ENCODE measurements around the gene FCF1.

The FCF1 gene

DNA sequence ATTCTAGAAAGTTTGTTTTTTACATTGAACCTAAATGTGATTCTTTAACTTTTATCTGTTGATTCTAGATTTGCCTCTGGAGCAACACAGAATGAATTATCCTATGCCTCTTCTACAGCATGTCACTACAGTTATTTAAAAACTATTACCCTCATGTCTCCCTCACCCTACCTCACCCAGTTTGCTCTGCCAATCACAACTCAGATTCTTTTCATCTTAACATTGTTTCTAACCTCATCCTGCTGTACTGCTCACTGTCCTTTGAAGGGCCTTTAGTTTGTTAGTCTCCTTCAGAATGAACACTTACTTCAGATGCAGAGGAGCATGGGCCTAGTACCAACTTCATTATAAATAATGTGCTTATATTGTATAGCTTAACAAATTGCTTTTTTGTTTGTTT is 71.7 kb downstream of the FCF1 start:
- no peak for DNase-seq

DNA sequence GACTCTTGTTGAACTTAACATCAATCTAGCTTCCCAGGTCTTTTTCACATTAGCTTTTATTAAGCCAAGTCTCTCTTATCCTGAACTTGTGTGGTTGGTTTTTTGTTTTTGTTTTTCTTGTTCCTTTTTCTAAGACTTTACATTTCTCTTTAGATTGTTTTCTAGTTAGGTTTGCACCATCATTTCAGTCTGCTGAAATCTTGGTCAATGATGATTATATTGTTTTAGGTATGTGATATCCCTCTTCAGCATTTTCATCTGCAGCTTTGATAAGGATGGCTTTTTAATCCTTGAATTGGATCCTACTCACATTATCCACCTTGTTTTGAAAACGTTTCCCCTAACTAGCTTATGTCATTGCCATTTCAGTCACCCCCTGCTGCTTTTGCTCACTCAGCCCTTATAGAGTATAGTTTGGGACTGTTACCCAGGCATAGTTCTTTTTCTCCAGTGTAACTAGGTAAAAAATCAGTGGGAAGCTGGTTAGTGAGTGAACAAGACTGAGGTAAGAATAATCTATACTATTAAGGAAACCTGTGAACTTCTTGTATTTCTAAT is 72.2 kb downstream of the FCF1 start:
- no peak for DNase-seq

DNA sequence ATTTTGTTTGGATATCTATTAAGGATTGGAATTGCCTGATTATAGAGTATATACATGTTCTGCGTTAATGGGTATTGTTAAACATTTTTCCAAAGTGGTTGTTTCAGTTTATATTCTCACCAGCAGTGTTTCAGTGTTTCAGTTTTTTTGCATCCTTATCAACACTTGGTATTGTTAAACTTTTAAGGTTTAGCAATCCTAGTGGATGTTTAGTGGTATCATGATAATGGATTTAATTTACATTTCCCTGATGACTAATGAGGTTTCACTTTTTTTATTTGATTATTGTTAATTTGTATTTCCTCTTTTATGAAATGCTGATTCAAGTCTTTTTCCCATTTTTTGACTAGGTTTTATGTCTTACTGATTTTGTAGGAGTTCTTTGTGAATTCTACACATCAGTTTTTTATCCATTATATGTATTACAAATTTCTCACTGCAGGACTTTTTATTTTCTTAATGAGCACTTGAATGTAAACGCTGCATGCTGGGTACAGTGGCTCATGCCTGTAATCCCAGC is 73.9 kb downstream of the FCF1 start:
- DNase-seq, result no peak

Data from activated CD4-positive, alpha-beta T cell treated with anti-CD3 and anti-CD28 coated beads, Interleukin-2, amount 50 U/mL, for 48 hours (primary cell).